ENCODE results near the gene CTTN. TPM values are rescaled to one million over a fixed set of nuclear protein-coding genes. Genes with fewer than 3 reads are reported as not detected.

Gene CTTN
- total RNA-seq, 1 experiment from 2014 or later, result 179 TPM

DNA sequence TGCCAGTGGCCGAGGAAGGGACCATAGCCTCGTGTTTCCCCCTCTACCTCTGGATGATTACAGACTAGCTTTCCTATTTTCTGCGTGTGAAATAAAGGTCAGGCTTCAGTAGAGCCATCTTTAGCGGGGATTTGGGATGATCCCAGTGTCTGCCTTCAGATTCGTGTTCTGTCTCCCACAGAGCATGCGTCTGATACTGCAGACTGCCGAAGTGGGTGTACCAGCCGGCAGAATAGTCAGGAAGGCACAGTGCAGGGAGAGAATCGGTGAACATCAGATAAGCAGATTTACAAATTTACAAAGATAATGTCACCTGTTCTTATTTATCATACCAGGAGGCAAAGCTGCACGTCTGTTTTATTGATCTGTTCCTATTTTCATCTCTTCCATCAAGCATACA lies 11.1 kb downstream of the CTTN start:
- no peak for DNase-seq (ENCODE audit: low read depth)

DNA sequence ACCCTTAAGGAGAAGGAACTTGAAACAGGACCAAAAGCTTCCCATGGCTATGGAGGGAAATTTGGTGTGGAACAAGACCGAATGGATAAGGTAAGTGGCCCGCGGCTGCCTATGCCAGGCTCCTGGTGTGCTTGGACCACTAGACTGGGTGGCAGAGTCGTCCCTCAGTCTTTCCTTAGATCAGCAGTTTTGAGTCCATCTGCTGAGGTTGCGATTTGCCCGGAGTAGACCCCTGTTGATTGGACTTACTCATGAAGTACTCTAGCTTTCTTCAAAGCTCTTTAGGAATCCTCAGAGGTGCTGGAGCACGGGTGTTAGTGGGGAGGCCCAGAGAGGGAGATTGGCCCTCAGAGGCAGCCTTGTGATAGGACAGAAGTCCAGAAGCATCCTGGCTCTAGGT lies 11.5 kb downstream of the CTTN start:
- no peak for DNase-seq (ENCODE audit: low read depth)

DNA sequence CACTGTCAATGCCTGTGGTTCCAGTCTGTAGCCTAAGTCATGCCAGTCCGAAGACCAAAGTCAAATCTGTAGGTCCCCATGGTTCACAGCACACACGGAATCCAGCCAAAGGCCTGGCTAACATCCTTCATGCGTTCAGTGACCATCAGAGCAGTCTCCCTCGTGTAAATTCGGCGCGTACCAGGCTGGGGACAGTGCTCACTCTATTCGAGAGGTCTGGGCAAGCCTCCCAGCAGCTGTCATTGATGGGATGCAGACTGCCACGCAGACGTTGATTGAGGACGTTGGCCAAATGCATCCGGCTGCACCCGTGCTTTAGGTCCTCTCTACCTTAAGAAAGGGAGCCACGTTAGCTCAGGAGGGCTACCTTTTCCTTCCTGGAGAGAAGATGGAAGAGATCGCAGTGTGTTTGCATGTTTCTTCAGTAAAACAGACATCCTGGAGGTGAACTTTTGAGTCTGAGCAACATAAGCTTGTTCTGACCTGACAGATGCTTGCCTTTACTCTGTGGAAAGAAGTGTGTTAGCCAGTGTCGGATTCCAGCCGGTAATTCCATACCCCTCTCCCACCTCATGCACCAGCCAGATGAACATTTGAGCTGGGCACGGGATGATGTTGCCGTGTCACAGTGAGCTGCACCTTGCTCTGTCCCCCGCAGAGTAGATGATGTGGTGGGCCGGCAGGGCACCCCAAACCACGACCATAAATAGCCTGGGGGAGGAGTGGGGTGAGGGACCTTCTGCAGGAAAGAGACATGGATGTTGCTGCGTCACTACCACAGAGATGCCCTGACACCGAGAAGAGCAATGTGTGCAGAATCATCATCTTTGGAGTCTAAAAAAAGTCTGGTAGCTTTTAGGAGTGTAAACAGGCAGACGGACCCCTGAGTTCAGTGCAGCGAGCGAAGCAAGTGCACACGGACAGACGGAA lies 12.2 kb downstream of the CTTN start:
- no peak for DNase-seq (ENCODE audit: low read depth)

DNA sequence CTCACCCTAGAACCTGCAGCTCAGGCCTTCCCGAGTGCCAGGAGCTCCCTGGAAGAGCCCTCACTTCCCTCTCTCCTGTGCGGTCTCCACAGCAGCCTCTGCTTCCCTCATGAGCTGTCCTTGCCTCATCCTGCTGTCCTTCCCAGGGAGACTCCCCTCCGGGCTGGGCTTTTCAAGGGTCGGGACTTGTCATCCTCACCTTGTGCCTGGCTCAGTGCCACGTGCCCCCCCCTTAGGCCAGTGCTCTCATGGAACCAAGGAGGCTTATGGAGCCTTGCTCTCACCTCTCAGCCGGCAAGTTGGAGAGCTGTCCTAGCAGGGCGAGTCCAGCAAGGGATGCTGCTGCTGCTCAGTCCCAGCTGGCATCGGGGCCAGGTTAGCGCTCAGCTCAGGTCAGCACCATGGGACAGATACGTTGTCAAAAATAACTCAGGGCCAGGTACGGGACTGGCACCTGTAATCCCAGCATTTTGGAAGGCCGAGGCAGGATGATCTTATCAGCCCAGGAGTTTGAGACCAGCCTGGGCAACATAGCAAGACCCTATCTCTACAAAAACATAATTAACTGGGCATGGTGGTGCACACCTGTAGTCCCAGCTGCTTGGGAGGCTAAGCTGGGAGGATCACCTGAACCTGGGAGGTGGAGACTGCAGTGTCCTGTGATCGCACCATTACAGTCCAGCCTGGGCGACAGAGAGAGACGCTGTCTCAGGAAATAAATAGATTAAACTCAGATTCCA lies 13.6 kb downstream of the CTTN start:
- no peak for DNase-seq (ENCODE audit: low read depth)

DNA sequence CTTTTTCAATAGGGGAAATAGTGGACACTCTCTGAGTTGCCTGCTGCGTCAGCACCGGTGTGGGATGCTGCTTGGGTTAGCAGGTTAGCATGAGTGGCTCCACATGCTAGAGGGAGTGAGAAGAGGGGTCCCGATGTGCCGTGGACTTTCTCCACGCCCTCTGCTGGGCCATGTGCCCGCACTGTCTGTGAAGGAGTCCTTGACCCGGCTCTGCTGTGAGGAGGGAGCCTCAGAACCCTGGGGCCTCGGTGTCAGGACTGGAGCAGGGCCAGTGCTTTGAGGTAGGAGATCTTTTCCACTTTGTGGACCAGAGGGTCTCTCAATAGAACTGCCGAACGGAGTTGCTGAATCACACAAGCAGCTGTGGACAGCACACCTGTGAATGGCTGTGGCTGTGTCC lies 14.8 kb downstream of the CTTN start:
- no peak for DNase-seq (ENCODE audit: low read depth)

DNA sequence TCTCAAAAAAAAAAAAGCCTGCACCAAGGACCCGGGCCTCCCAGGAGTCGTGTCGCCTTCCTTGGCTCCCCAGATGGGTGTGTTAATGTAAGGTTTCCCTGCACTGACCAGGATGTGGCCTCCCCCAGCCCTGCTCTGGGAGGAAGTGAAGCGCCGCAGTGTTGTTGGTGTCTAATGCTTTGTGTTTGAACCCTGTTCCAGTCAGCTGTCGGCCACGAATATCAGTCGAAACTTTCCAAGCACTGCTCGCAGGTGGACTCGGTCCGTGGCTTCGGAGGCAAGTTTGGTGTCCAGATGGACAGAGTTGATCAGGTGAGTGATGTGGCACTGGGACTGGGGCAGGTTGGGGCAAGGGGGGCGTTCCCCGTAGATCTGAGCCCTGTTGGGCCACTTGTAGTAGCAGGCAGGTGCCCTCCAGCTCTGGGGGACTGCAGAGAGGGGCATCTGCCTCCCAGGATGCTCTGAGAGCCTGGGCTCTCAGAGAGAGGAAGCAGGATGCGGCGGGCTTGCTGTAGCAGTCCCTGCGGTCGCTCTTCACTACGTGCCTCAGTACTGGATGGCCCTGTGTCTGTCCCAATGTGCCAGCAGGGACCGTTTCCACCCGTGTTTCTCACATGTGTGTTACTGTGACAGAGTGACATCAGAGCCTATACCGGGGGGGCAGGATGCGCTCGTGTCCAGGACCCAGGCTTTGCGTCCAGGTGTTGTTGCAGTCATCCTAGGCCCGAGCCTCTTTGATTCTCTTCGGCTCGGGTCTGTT lies 16.2 kb downstream of the CTTN start:
- DNase-seq (ENCODE audit: low read depth), result no peak

DNA sequence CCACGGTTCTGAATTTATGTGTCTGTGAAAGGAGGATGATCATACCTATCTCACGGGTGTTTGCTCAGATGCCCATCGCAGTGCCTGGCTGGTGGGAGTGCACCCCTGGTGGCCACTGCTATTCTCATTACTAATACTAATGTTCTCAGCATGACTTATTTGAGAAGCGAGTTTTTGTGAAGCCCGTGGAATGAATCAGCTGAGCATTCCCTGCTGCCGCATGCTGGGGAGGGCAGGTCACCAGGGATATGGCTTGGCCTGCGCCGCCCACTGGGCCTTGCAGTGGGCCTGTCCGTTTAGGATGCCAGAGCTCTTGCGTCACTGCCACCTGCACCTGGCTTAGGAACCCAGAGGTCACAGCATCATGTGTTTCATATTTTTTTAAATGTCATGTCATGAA lies 16.9 kb downstream of the CTTN start:
- DNase-seq (ENCODE audit: low read depth), result no peak

DNA sequence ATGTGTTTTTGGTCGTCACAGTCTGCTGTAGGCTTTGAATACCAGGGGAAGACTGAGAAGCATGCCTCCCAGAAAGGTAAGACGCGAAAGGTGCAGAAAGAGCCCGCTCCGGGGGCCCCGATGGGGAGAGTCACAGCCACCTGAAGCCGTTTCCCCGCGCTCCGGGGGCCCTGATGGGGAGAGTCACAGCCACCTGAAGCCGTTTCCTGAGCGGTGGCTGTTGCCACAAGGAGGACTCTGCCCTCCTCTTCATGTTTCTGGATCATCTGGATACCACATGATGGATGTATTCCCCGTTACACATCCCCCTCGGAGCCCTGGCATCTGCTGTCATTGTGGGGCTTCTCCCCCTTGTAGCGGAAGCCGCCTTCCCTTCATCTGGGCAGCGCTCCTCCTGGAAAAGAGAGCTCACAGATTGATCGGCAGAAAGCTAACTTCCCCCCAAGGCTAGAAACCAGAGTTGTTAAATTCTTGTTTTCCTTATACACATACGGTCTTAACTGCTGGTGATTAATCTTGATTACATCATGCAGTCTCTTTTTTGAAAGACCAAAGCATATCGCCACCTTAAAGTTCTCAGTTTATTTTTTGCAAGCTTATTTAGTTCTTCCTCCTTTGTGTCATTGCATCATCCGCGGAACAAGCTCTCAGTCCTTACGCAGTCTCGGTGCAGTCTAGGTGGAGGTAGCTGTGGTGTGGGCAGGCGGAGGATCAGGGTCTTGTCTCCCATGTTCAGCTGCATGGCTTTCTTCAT lies 17.5 kb downstream of the CTTN start:
- no peak for DNase-seq (ENCODE audit: low read depth)

DNA sequence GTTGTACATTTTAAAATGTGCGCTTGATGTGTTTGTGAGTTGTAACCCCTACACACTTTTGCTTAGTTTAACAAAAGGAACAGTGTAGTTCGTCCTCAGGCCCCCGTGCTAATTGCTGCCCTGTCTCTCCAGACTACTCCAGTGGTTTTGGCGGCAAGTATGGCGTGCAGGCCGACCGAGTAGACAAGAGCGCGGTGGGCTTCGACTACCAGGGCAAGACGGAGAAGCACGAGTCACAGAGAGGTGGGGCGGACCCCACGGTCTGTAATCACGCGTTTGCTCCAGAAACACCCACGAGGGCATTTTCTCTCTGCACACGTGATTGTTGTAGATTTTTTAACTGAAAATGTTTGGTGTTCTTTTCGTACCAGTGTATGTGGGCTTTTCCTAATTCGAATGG lies 18.6 kb downstream of the CTTN start:
- DNase-seq (ENCODE audit: low read depth), result no peak

DNA sequence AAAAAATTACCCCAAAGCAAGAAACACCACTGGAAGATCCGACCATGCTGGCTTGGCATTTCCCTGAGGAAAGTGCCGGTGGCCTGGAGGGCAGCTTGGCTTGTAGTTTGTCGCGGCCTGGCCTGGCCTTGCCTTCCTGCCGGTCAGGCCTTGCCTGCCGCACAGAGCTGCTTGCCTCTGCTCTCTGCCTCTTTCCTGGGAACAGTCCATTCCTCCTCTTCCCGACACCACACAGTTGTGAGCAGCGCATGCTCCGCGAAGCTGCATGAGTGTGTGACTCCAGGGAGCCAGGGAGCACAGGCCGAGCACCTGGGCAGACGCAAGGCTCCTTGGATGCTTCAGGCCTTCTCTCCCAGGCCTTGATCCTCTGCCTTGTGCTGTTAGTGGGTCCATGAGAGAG lies 19.8 kb downstream of the CTTN start:
- DNase-seq (ENCODE audit: low read depth), result no peak

DNA sequence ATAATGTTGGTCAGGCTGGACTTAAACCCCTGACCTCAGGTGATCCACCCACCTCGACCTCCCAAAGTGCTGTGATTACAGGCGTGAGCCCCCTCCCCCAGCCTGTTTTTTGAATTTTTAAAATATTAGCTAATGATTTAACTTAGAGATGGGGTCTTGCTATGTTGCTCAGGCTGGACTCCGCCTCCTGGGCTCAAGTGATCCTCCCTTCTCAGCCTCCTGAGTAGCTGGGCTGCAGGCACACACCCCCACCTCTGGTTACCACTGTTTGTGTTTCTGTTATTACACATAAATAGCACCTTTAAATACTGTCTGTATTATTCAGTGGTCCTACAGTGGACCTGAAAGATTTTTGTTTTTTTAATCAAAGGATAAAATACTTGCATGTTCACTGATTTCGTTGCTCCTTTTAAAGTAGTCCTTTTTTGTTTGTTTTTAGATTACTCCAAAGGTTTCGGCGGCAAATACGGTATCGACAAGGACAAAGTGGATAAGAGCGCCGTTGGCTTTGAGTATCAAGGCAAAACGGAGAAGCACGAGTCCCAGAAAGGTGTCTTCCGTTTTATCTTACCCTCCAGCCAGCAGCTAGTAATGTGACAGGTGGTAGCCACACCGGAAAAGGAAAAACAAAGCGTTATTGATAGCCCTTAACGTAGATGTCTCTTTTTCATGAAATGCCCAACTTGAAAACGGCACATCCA lies 21.1 kb downstream of the CTTN start:
- no peak for DNase-seq (ENCODE audit: low read depth)

DNA sequence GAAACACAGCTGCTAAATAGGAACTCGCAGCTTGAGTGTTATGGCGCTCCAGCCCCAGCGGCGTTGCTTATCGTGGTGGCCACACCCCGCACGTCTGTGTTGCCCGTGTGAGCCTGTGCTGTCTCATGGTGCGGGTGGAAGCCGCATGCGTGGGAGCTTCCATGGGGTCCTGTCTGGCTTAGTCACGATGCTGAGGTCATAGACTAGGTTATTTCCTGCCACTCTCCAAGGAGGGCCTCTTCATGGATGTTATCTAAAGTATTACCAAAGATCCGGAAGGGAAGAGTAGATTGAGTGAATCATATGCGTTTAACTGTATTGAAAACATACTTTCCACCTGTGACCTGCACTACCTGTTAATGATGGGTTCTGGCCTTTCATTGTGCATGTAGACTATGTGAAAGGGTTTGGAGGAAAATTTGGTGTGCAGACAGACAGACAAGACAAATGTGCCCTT lies 21.7 kb downstream of the CTTN start:
- DNase-seq (ENCODE audit: low read depth), result peak; percentile 93

DNA sequence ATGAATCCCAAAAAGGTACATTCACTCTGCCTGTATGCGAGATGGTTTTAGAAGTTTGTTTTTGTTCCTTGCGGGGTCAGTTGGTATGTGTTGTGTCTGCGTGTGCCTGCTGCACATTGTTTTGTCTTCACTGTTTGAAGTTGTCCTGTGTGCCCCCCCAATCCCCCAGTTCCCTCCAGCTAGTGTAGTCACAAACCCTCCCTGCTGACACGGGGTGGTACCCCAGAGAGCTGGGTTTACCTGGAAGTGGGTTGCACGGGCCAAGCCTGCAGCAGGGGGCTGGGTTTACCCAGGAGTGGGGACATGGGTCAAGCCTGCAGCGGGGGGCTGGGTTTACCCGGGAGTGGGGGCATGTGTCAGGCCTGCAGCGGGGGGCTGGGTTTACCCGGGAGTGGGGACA lies 22.2 kb downstream of the CTTN start:
- DNase-seq (ENCODE audit: low read depth), result no peak

DNA sequence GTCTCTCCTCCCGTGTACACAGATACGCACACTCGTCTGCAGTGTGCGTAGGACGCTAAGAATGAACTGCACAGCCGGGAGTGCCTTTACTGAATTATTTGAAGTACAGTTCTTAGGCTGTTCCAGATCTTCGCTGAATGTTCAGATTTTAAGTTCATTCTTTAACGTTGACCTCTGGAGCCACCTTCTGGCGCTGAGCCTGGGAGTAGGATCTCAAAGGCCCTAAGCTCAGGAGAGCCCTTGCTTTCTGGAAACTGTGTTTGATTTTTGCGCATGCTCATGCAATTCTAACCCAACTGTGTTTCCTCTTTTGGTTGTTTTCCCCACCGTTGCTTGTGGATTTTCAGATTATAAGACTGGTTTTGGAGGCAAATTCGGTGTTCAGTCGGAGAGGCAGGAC lies 22.8 kb downstream of the CTTN start:
- DNase-seq (ENCODE audit: low read depth), result no peak

DNA sequence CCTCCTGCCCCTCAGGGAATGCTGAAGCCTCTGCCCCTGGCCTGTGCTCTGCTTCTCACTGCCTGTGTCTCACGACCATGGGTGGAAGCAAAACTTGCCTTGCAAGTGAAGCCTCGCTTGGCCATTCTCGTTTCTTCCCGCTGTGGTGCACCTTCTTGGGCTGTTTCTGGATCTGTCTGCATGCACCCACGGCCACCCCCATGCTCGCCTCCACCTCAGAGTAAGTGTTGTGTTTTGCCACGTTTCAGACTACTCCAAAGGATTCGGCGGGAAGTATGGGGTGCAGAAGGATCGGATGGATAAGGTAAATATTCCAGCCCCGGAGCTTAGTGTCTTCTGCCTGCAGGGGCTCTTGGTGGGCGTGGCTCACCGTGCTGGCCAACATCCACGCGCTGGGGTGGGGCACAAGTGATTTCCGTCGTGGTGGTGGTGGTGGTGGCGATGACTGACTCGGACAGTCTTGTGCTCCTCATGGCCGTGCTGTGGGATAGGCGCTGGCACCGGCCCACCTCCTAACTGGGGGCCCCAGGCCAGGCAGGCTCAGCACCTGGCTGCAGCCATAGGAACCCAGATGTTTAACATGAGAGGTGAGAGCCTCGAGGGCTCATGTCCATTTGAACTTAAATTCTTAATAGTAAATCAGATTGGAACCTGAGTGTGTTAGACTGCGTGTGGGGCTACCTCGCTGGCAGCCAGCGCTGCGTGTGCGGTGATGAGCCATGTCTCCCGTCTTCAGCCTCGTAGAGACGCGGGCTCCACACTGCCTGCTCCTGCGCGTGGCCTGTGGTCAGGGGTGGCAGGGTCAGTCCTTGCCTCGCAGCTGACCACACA lies 24.6 kb downstream of the CTTN start:
- DNase-seq (ENCODE audit: low read depth), result no peak

DNA sequence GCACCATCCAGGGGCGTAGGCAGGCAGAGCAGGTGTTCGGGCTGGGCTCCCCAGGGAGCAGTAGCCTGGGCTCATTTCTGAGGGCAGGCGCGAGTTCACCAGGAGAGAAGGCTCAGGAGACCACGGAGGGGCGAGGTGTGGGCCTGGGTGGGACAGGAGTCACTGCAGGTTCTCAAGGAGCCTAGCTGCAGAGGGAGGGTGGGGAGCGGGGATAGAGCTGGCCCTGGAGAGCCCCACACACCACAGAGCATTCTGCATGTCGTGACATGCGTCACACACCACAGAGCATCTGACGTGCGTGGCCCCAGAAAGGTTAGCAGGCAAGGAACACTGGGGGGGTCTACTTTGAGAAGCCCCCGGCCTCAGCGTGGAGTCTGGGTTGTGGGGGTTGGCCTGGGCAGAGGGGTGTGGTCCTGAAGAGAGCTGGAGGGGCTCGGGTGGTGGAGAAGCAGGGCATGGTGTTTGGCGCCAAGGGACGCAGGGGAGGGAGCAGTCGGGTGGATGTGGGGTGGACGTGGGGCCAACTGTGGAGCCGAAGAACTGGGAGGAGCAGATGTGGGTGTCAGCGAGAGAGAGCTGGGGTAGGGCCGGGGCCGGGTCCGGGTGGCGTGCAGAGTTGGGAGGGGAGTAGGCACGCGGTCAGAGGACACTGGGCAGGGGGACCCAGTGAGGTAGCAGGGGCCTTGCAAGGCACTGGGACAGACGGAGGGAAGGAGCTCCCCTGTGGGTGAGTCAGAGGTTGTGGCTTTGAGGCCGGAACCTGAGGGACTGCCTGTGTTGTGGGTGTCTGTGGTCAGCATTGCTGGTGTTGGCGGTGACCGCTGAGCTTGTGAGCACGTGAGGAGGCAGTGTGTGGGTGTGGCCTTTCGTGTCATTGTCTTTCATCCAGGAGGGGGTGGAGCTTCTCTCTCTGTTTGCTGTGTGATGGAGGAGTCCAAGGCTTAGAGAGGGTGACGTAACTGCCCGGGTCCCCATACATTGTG lies 25.5 kb downstream of the CTTN start:
- peak; percentile 97 for DNase-seq (ENCODE audit: low read depth)

DNA sequence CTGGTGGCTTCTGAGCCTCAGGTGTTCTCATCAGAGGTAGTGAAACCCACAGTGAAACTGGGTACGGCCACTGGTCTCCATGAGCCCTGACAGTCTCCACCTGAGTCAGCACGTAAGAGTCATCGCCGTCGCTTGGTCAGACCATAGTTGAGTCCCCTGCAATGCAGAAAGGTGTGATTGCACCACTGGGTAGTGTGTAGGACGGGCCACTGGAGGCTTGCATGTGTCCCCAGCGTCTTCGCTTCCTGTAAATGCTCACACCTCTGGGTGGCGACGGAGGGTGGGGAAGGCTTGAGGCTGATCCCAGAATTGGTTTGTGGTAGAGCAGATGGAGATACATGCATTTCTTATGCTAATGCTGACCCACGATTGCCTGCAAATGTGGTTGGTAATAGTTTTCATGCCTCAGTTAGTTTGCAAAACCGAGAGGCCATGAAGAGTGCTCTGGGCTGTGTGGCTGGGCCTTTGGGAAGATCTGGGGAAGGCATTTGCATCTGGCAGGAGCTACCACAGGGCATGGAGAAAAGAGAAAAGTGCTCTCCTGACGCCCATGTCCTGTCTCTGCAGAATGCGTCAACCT lies 26.5 kb downstream of the CTTN start:
- no peak for DNase-seq (ENCODE audit: low read depth)

DNA sequence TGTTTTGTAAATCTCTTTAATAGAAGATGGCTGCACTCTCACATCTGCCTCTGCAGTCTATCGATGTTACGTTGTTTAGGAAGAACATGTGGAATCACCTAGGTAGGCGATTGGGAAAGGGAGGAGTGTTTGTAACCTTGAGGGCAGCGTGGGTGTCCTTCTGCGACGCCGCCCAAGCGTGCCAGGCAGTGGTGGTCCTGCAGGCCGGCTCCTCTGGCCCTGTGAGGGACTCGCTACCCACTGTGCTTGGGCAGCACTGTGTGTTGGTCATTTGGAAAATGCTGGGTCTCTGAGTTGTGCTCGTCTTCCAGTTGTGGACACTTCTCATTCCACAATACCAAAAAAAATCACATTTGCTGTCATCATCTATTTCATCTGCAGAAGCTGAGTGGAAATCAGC lies 29.1 kb downstream of the CTTN start:
- no peak for DNase-seq (ENCODE audit: low read depth)

All from HT1080 (cell line).